IPS DF 4.7 (cell line): ENCODE measurements around the gene IGFBP7.

ENCODE experiments used
- DNase-seq: peaks from one replicate; pipeline ENCODE4 v3.0.0-alpha.2; 2013; ENCODE audit warnings: low spot score; ENCODE audit errors: extremely low read depth

The IGFBP7 gene

GRCh38 chr4:57109847-57110639, at the start of gene IGFBP7:
IGFBP7 (minus strand) TSS chr4:57110385; CDS start chr4:57110351, 34 bp downstream.
- no peak for DNase-seq

- DNase-seq, result no peak
Measured at GRCh38 chr4:57159866-57160265, 49.7 kb upstream of the IGFBP7 start.

- no peak for DNase-seq
Measured at GRCh38 chr4:57158762-57159161, 48.6 kb upstream of the IGFBP7 start.

- DNase-seq, result no peak
Measured at GRCh38 chr4:57158221-57158620, 48.0 kb upstream of the IGFBP7 start.

- DNase-seq, result no peak
Measured at GRCh38 chr4:57157596-57158137, 47.5 kb upstream of the IGFBP7 start.

- no peak for DNase-seq
Measured at GRCh38 chr4:57156242-57156990, 46.2 kb upstream of the IGFBP7 start.

- no peak for DNase-seq
Measured at GRCh38 chr4:57154926-57155325, 44.7 kb upstream of the IGFBP7 start.

GRCh38 chr4:57154191-57154590, 44.0 kb upstream of the IGFBP7 start:
- no peak for DNase-seq

GRCh38 chr4:57153207-57153606, 43.0 kb upstream of the IGFBP7 start:
- DNase-seq, result no peak

GRCh38 chr4:57151481-57151880, 41.3 kb upstream of the IGFBP7 start:
- no peak for DNase-seq

- DNase-seq, result no peak
Measured at GRCh38 chr4:57149833-57150232, 39.6 kb upstream of the IGFBP7 start.

- DNase-seq, result no peak
Measured at GRCh38 chr4:57148831-57149505, 38.8 kb upstream of the IGFBP7 start.

- no peak for DNase-seq
Measured at GRCh38 chr4:57148177-57148576, 38.0 kb upstream of the IGFBP7 start.

GRCh38 chr4:57147335-57148060, 37.3 kb upstream of the IGFBP7 start:
- no peak for DNase-seq

- DNase-seq, result no peak
Measured at GRCh38 chr4:57146444-57146843, 36.3 kb upstream of the IGFBP7 start.

GRCh38 chr4:57144466-57144865, 34.3 kb upstream of the IGFBP7 start:
- DNase-seq, result no peak

GRCh38 chr4:57139783-57140182, 29.6 kb upstream of the IGFBP7 start:
- no peak for DNase-seq

GRCh38 chr4:57137261-57137660, 27.1 kb upstream of the IGFBP7 start:
- DNase-seq, result no peak

- DNase-seq, result no peak
Measured at GRCh38 chr4:57136281-57136680, 26.1 kb upstream of the IGFBP7 start.

- no peak for DNase-seq
Measured at GRCh38 chr4:57132743-57133137, 22.6 kb upstream of the IGFBP7 start.
